ENCODE data around the gene STOX2.

Gene STOX2

GRCh38 chr4:183906739-183907651, 1.9 kb downstream of the STOX2 start:
- TF ChIP-seq CTCF (IDR thresholded peaks at IDR 0.05; ENCODE audit: low read depth, low read length, poor library complexity, severe bottlenecking) (no peak), EZH2phosphoT487 (IDR thresholded peaks at IDR 0.05; ENCODE audit: borderline replicate concordance, low read length) (no peak)
- no peaks in the 10 kb centered on the region for H3F3A ChIP-seq (ENCODE audit: control insufficient read depth, insufficient read depth)
- H4K20me1 ChIP-seq (ENCODE audit: control insufficient read depth, insufficient read depth, low read depth, low read length) = no peaks in the 10 kb centered on the region
- H3K27ac ChIP-seq (ENCODE audit: low read depth, low read length) = no peak overlapping the region
- H3K27me3 ChIP-seq (ENCODE audit: control insufficient read depth, low read length) = no peaks in the 10 kb centered on the region
- no peak overlapping the region for H3K4me2 ChIP-seq (ENCODE audit: low read length)
- H3K9me3 ChIP-seq (ENCODE audit: control insufficient read depth, insufficient read depth, low read length) = no peaks in the 10 kb centered on the region
- no peaks in the 10 kb centered on the region for H3K79me2 ChIP-seq (ENCODE audit: control insufficient read depth, low read length)
- H3K36me3 ChIP-seq (ENCODE audit: control insufficient read depth, low read length) = no peaks in the 10 kb centered on the region
- H3K9me2 ChIP-seq (replicated peaks; ENCODE audit: control insufficient read depth, low read length) = no peaks in the 10 kb centered on the region
- no peak overlapping the region for H3K4me3 ChIP-seq (ENCODE audit: low read length)
- H3K4me1 ChIP-seq (ENCODE audit: control insufficient read depth, low read length) = no peaks in the 10 kb centered on the region

GRCh38 chr4:183907871-183908683, 3.0 kb downstream of the STOX2 start:
- H3K4me2 ChIP-seq (ENCODE audit: low read length) = no peak overlapping the region

GRCh38 chr4:183909187-183909586, 4.1 kb downstream of the STOX2 start:
- Histone ChIP-seq H3K27ac (ENCODE audit: low read depth, low read length) (no peak overlapping the region), H4K20me1 (ENCODE audit: control insufficient read depth, insufficient read depth, low read depth, low read length) (no peaks in the 10 kb centered on the region), H3F3A (ENCODE audit: control insufficient read depth, insufficient read depth) (no peaks in the 10 kb centered on the region), H3K9me2 (replicated peaks; ENCODE audit: control insufficient read depth, low read length) (no peaks in the 10 kb centered on the region), H3K79me2 (ENCODE audit: control insufficient read depth, low read length) (no peaks in the 10 kb centered on the region), H3K4me3 (ENCODE audit: low read length) (no peak overlapping the region), H3K4me1 (ENCODE audit: control insufficient read depth, low read length) (no peaks in the 10 kb centered on the region), H3K9me3 (ENCODE audit: control insufficient read depth, insufficient read depth, low read length) (no peaks in the 10 kb centered on the region), H3K36me3 (ENCODE audit: control insufficient read depth, low read length) (no peaks in the 10 kb centered on the region), H3K27me3 (ENCODE audit: control insufficient read depth, low read length) (no peaks in the 10 kb centered on the region), H3K4me2 (ENCODE audit: low read length) (no peak overlapping the region)
- TF ChIP-seq CTCF (IDR thresholded peaks at IDR 0.05; ENCODE audit: low read depth, low read length, poor library complexity, severe bottlenecking) (no peak), EZH2phosphoT487 (IDR thresholded peaks at IDR 0.05; ENCODE audit: borderline replicate concordance, low read length) (no peak)

More at GRCh38 chr4:183907871-183908683, 3.0 kb downstream of the STOX2 start:
- H3F3A ChIP-seq (ENCODE audit: control insufficient read depth, insufficient read depth) = no peaks in the 10 kb centered on the region
- H3K27ac ChIP-seq (ENCODE audit: low read depth, low read length) = no peak overlapping the region
- no peaks in the 10 kb centered on the region for H4K20me1 ChIP-seq (ENCODE audit: control insufficient read depth, insufficient read depth, low read depth, low read length)
- H3K27me3 ChIP-seq (ENCODE audit: control insufficient read depth, low read length) = no peaks in the 10 kb centered on the region
- no peaks in the 10 kb centered on the region for H3K36me3 ChIP-seq (ENCODE audit: control insufficient read depth, low read length)
- H3K79me2 ChIP-seq (ENCODE audit: control insufficient read depth, low read length) = no peaks in the 10 kb centered on the region
- no peaks in the 10 kb centered on the region for H3K4me1 ChIP-seq (ENCODE audit: control insufficient read depth, low read length)
- H3K9me2 ChIP-seq (replicated peaks; ENCODE audit: control insufficient read depth, low read length) = no peaks in the 10 kb centered on the region
- H3K9me3 ChIP-seq (ENCODE audit: control insufficient read depth, insufficient read depth, low read length) = no peaks in the 10 kb centered on the region
- TF ChIP-seq CTCF (IDR thresholded peaks at IDR 0.05; ENCODE audit: low read depth, low read length, poor library complexity, severe bottlenecking) (no peak), EZH2phosphoT487 (IDR thresholded peaks at IDR 0.05; ENCODE audit: borderline replicate concordance, low read length) (no peak)
- no peak overlapping the region for H3K4me3 ChIP-seq (ENCODE audit: low read length)

Data from DOHH2 (cell line).